Effector memory CD8-positive, alpha-beta T cell (primary cell): ENCODE measurements around the gene AXL.

Experiments used
- ATAC-seq: fragments of 150-1000 bp; cut with Tn5 transposase; replicated peaks from 2 replicates; pipeline ENCODE4 v1.10.0; 2021; ENCODE audit warnings: mild to moderate bottlenecking, moderate library complexity
- DNase-seq, 3 experiments: peaks; one replicate each; pipeline ENCODE4 v3.0.0; 2021
- H3K27ac Mint-ChIP-seq, 2 donors: one replicate each; pipeline ENCODE4 v1.8.0; 2022; ENCODE audit warnings: mild to moderate bottlenecking in 2 of 2, mixed read lengths in 2 of 2, moderate library complexity in 2 of 2
- H3K27me3 Mint-ChIP-seq, 2 donors: one replicate each; pipeline ENCODE4 v1.8.0; 2022; ENCODE audit warnings: mixed read lengths in 2 of 2
- H3K36me3 Mint-ChIP-seq: one replicate; pipeline ENCODE4 v1.8.0; 2022; ENCODE audit warnings: mild to moderate bottlenecking, moderate library complexity, mixed read lengths; ENCODE audit not compliant: insufficient read depth
- H3K4me1 Mint-ChIP-seq, 2 donors: one replicate each; pipeline ENCODE4 v1.8.0; 2022; ENCODE audit warnings: low read depth in 2 of 2, mixed read lengths in 2 of 2
- H3K4me3 Mint-ChIP-seq, 2 donors: one replicate each; pipeline ENCODE4 v1.8.0; 2022; ENCODE audit warnings: mild to moderate bottlenecking in 2 of 2, mixed read lengths in 2 of 2, moderate library complexity in 2 of 2
- H3K9me3 Mint-ChIP-seq, 2 donors: one replicate each; pipeline ENCODE4 v1.8.0; 2022; ENCODE audit warnings: mixed read lengths in 2 of 2

Gene AXL

GRCh38 chr19:41234512-41235168 is 15.6 kb downstream of the AXL start:
- ATAC-seq = no peak
- H3K27me3 Mint-ChIP-seq = peaks cover 6 to 9% of the 10 kb centered on the region in 2 donors
- no peak overlapping the region for H3K4me3 Mint-ChIP-seq

GRCh38 chr19:41235480-41235879 is 16.5 kb downstream of the AXL start:
- Mint-ChIP-seq H3K4me1 (no peaks in the 10 kb centered on the region), H3K27ac (no peak overlapping the region), H3K4me3 (no peak overlapping the region), H3K9me3 (no peaks in the 10 kb centered on the region), H3K36me3 (no peaks in the 10 kb centered on the region), H3K27me3 (peaks cover 9 to 10% of the 10 kb centered on the region in 2 donors)
- DNase-seq = no peak
- no peak for ATAC-seq

More at GRCh38 chr19:41234512-41235168, 15.6 kb downstream of the AXL start:
- Mint-ChIP-seq H3K27ac (no peak overlapping the region), H3K36me3 (no peaks in the 10 kb centered on the region), H3K4me1 (no peaks in the 10 kb centered on the region), H3K9me3 (no peaks in the 10 kb centered on the region)
- no peak for DNase-seq

GRCh38 chr19:41238244-41238643 is 19.2 kb downstream of the AXL start:
- no peak for DNase-seq
- no peaks in the 10 kb centered on the region for H3K4me1 Mint-ChIP-seq
- no peak for ATAC-seq
- no peak overlapping the region for H3K4me3 Mint-ChIP-seq
- H3K27ac Mint-ChIP-seq = no peak overlapping the region
- H3K9me3 Mint-ChIP-seq = no peaks in the 10 kb centered on the region
- no peaks in the 10 kb centered on the region for H3K36me3 Mint-ChIP-seq
- H3K27me3 Mint-ChIP-seq = peaks cover 4 to 10% of the 10 kb centered on the region in 2 donors

DNA sequence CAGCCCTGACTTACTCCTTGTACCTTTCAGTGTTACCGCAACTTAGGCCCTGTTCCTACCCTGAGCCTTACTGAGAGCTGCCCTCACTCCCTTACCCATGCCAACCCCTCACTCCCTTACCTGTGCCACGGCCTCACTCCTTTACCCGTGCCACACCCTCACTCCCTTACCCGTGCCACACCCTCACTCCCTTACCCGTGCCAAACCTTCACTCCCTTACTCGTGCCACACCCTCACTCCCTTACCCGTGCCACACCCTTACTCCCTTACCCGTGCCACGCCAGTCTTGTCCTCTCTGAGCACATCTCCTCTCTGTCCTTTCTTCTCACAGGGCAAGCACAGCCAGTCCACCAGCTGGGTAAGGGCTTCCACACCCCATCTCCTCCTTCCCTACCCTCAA is 20.3 kb downstream of the AXL start:
- Mint-ChIP-seq H3K4me3 (no peak overlapping the region), H3K27me3 (peaks cover 4 to 10% of the 10 kb centered on the region in 2 donors), H3K9me3 (no peaks in the 10 kb centered on the region), H3K4me1 (no peaks in the 10 kb centered on the region), H3K27ac (no peak overlapping the region), H3K36me3 (no peaks in the 10 kb centered on the region)
- DNase-seq = no peak
- ATAC-seq = no peak

- DNase-seq (no peak), ATAC-seq (no peak)
- H3K27me3 Mint-ChIP-seq = peaks cover 4 to 10% of the 10 kb centered on the region in 2 donors
- no peak overlapping the region for H3K4me3 Mint-ChIP-seq
- no peaks in the 10 kb centered on the region for H3K36me3 Mint-ChIP-seq
- no peaks in the 10 kb centered on the region for H3K9me3 Mint-ChIP-seq
- H3K4me1 Mint-ChIP-seq = no peaks in the 10 kb centered on the region
- no peak overlapping the region for H3K27ac Mint-ChIP-seq
These were observed 21.0 kb downstream of the AXL start for GRCh38 chr19:41239961-41240574.

DNA sequence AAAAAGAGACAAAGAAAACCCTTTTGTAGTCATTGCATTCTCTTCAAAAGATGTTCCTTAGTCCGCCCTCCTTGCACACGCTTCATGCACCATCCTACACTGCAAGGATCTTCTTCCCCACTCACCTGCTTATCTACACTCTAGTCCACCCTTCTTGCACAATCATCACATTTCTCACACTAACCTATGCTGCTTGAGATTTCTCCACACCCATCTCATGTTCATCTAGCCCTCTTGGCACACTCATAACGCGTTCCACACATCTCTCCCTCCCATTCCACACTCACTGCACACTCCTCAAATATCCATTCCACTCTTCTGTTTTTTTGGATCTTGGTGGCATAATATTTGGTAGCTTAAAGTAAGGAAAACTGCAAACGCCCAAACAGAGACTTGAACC is 22.8 kb downstream of the AXL start:
- ATAC-seq (no peak), DNase-seq (no peak)
- H3K4me3 Mint-ChIP-seq = no peak overlapping the region
- no peaks in the 10 kb centered on the region for H3K36me3 Mint-ChIP-seq
- H3K27ac Mint-ChIP-seq = no peak overlapping the region
- H3K4me1 Mint-ChIP-seq = no peaks in the 10 kb centered on the region
- peaks cover 4 to 10% of the 10 kb centered on the region in 2 donors for H3K27me3 Mint-ChIP-seq
- H3K9me3 Mint-ChIP-seq = no peaks in the 10 kb centered on the region

DNA sequence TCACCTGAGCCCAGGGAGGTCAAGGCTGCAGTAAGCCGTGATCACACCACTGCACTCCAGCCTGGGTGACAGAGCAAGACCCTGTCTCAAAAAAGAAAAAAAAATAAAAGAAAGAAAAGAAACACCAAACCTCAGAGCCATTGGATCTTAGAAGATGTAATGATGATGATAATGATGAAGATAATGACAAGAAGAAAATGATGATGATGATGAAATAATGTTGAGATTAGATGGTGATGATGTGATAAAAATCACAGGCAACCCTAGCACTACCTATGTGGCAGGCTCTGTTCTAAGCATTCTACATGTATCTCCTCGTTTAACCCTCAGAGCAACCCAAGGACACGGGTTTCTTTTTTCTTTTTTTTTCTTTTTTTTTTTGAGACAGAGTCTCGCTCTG is 25.1 kb downstream of the AXL start:
- H3K27me3 Mint-ChIP-seq = peaks cover 7 to 9% of the 10 kb centered on the region in 2 donors
- H3K4me3 Mint-ChIP-seq = no peak overlapping the region

DNA sequence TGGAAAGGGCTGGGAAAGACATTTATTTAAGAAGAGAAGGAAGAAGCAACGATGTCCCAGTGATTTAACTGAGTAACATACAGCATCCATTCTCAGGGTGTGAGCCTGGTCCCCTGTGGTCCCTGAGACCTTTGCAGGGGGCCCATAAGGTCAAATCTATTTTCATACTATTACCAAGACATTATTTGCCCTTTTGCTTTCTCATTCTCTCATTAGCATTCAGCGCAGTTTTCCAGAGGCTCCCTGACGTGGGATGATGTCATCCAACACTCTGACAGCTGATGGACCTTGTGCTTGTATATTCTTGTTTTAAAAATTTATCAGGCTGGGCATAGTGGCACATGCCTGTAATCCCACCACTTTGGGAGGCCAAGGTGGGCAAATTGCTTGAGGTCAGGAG is 26.8 kb downstream of the AXL start:
- peaks cover 2 to 11% of the 10 kb centered on the region in 2 donors for H3K27me3 Mint-ChIP-seq
- no peaks in the 10 kb centered on the region for H3K4me1 Mint-ChIP-seq
- no peaks in the 10 kb centered on the region for H3K9me3 Mint-ChIP-seq
- H3K27ac Mint-ChIP-seq = no peak overlapping the region
- no peak for ATAC-seq
- no peak overlapping the region for H3K4me3 Mint-ChIP-seq
- H3K36me3 Mint-ChIP-seq = no peaks in the 10 kb centered on the region
- DNase-seq = no peak

More for the DNA sequence above, 25.1 kb downstream of the AXL start:
- Mint-ChIP-seq H3K27ac (no peak overlapping the region), H3K9me3 (no peaks in the 10 kb centered on the region), H3K36me3 (no peaks in the 10 kb centered on the region), H3K4me1 (no peaks in the 10 kb centered on the region)
- DNase-seq = no peak
- ATAC-seq = no peak

DNA sequence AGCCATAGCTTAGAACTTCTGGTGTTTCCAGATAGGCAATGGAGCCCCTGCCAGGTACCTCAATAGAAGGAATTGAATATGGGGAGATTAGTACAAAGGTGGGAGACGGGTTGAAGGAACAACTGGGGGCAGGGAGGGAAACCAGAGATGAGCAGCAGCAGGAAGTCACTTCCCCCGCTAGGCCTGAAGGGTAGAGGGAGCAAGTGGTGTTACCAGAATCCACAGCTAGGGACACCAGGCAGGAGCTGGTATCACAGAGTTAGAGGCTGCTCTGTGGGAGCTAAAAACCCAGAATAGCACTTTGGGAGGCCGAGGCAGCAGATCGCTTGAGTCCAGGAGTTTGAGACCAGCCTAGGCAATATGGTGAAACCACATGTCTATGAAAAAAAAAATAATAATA is 29.9 kb downstream of the AXL start:
- Mint-ChIP-seq H3K36me3 (peaks cover 7% of the 10 kb centered on the region), H3K4me3 (no peak overlapping the region), H3K4me1 (no peaks in the 10 kb centered on the region), H3K27ac (peak overlapping the region in 1 of 2 donors; percentile 12), H3K27me3 (peaks cover 28 to 29% of the 10 kb centered on the region in 2 donors), H3K9me3 (no peaks in the 10 kb centered on the region)
- DNase-seq (no peak), ATAC-seq (no peak)

DNA sequence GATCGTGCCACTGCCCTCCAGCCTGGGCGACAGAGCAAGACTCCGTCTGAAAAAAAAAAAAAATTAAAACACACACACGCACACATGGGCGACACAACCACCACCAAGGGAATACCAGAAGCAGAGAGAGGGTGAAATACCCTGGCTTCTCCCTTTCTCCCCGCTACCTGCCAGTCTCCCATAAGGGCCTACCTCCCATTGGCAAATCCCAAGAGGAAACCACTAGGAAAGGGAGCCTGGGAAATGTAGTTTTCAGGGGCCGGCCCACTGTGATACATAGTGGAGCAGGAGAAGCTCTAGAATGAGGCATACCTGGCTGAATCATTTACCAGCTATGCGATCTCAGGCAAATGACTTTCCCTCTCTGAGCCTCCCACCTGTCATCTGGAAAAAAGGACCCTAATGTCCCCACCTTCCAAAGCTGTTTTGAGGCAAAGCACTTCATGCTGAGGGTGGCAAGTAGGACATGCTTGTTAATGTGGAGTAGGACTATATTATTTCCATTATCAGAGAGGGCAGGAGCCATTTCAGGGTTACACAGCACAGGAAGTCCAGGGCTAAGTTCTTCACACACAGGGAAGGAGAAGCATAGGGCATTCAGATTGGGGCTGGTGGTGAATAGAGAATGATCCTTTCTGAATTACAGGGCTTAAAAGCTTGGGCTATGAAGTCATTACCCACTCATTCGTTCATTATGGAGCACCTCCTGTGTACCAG is 30.8 kb downstream of the AXL start:
- DNase-seq (no peak), ATAC-seq (no peak)
- no peak overlapping the region for H3K4me3 Mint-ChIP-seq
- peaks cover 28 to 29% of the 10 kb centered on the region in 2 donors for H3K27me3 Mint-ChIP-seq
- H3K27ac Mint-ChIP-seq = no peak overlapping the region
- peaks cover 7% of the 10 kb centered on the region for H3K36me3 Mint-ChIP-seq
- no peaks in the 10 kb centered on the region for H3K4me1 Mint-ChIP-seq
- H3K9me3 Mint-ChIP-seq = no peaks in the 10 kb centered on the region

GRCh38 chr19:41253660-41254059 is 34.6 kb downstream of the AXL start:
- no peak for ATAC-seq
- H3K27ac Mint-ChIP-seq = peak overlapping the region in 1 of 2 donors; percentile 20
- H3K9me3 Mint-ChIP-seq = no peaks in the 10 kb centered on the region
- peaks cover 7% of the 10 kb centered on the region for H3K36me3 Mint-ChIP-seq
- no peaks in the 10 kb centered on the region for H3K4me1 Mint-ChIP-seq
- DNase-seq = no peak
- no peak overlapping the region for H3K4me3 Mint-ChIP-seq
- H3K27me3 Mint-ChIP-seq = peaks cover 26 to 28% of the 10 kb centered on the region in 2 donors

- no peaks in the 10 kb centered on the region for H3K4me1 Mint-ChIP-seq
- H3K36me3 Mint-ChIP-seq = peaks cover 7% of the 10 kb centered on the region
- ATAC-seq (no peak), DNase-seq (no peak)
- H3K4me3 Mint-ChIP-seq = no peak overlapping the region
- H3K9me3 Mint-ChIP-seq = no peaks in the 10 kb centered on the region
- H3K27ac Mint-ChIP-seq = no peak overlapping the region
- H3K27me3 Mint-ChIP-seq = peaks cover 22 to 28% of the 10 kb centered on the region in 2 donors
These were observed 36.1 kb downstream of the AXL start for GRCh38 chr19:41255171-41255570.

DNA sequence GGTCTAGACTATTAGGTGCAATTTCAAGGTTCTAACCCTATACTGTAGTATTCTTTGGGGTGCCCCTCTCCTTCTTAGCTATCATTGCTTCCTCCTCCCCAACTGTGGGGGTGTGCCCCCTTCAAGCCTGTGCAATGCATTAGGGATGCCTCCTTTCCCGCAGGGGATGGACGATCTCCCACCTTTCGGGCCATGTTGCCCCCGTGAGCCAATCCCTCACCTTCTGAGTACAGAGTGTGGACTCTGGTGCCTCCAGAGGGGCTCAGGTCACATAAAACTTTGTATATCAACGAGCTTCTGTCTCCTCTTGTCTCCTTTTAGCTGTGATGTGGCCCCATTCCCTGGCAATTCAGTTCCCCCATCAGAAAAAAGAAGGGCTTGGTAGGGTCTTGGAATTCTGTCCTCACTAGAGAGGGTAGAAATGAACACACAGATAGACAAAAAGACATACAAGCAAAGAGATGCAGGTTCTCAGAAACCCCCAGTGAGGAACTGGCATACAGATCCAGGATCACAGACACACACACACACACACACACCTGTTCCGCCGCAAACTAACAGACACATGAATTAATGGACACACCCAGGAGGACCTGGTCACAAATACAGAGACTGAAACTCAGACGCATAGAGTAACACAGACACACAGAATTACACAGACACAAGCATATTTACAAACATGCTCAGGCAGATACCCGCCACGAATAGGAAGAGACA is 42.6 kb downstream of the AXL start:
- Mint-ChIP-seq H3K27me3 (no peaks in the 10 kb centered on the region), H3K27ac (peak overlapping the region; percentile 100), H3K9me3 (no peaks in the 10 kb centered on the region), H3K4me1 (peaks cover 34% of the 10 kb centered on the region in 2 donors), H3K4me3 (peak overlapping the region; percentile 92 to 97), H3K36me3 (peaks cover 49% of the 10 kb centered on the region)
- DNase-seq (no peak), ATAC-seq (no peak)
